ENCODE measurements around the gene DSCAML1. TPM values are rescaled to one million over a fixed set of nuclear protein-coding genes. Genes with fewer than 3 reads are reported as not detected.

Gene DSCAML1
- total and polyA plus RNA-seq, 2 of the 8 experiments (the other 6 are each of a cell fraction or from before 2014, with no cell fraction given): 0.19 to 0.24 TPM

DNA sequence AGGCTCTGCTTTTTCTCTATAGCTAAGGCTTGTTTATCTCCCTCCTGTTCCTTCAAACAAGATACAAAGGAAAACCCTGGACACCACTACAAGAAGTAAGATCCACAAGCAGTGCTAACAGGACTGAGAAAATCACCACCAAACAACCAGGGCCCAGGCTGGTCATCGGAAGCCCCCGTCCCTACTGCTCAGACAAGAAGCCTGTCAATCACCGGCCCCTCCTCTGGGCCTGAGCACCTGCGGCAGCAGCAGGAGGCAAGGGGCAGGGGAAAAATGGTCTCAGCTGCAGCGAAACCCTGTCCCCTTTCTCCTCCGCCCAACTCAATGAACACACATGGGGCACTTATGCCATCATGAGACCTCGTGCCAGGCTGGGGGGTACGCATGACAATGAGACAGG, 314.1 kb downstream of the DSCAML1 start:
- FAIRE-seq: no peak
- CTCF ChIA-PET (ENCODE audit: partially characterized antibody): interaction anchor here (0.7 to 5.3 kb wide), 6 partner anchors 10 to 325 kb away, joined by 3 to 29 read pairs (median 4); no protein-coding TSS in a partner anchor
- 84% methylated on average over 3 of the region's 8 CpGs; no CpG with 5 or more reads in 1 of the 2 experiments for WGBS, 2 experiments (ENCODE audit: extremely low coverage in 1 of 2, insufficient coverage in 1 of 2, insufficient read length in 1 of 2, insufficient replicate concordance in 2 of 2, low coverage in 1 of 2, low lambda C conversion rate in 2 of 2, missing lambda C conversion rate in 1 of 2)
- TF ChIP-seq TAF7 (optimal IDR thresholded peaks at IDR 0.05; ENCODE audit: borderline replicate concordance, low read depth, low read length) (no peak), HDAC6 (IDR thresholded peaks at IDR 0.05; ENCODE audit: low read depth, low read length) (no peak), KDM4A (IDR thresholded peaks at IDR 0.05; ENCODE audit: low read depth, low read length, severe bottlenecking) (no peak), GABPA (IDR thresholded peaks at IDR 0.05; ENCODE audit: borderline replicate concordance, insufficient read depth, low read length) (no peak), TBP (IDR thresholded peaks at IDR 0.05; ENCODE audit: low read depth, low read length) (no peak), CREB1 (IDR thresholded peaks at IDR 0.05) (no peak), NRF1 (IDR thresholded peaks at IDR 0.05; ENCODE audit: low read depth, low read length) (no peak), SRF (IDR thresholded peaks at IDR 0.05; ENCODE audit: low read depth, low read length) (no peak), TEAD4 (IDR thresholded peaks at IDR 0.05; ENCODE audit: low read depth, low read length) (no peak), SP4 (IDR thresholded peaks at IDR 0.05; ENCODE audit: low read length) (no peak), ASH2L (IDR thresholded peaks at IDR 0.05; ENCODE audit: low read length) (no peak), CBX8 (IDR thresholded peaks at IDR 0.05; ENCODE audit: borderline replicate concordance, low read depth, low read length) (no peak), USF2 (IDR thresholded peaks at IDR 0.05; ENCODE audit: low read length) (no peak), TAF1 (IDR thresholded peaks at IDR 0.05; ENCODE audit: low read depth, low read length) (no peak), MAFK (IDR thresholded peaks at IDR 0.05; ENCODE audit: low read depth, low read length) (no peak)

More for the DNA sequence above, 314.1 kb downstream of the DSCAML1 start:
- no peaks in the 10 kb centered on the region for H3K9me3 ChIP-seq (ENCODE audit: insufficient read depth in 2 of 2, low read depth in 1 of 2, low read length in 1 of 2)
- no peak overlapping the region for H3K27ac ChIP-seq (ENCODE audit: low read depth, low read length)
- no peak overlapping the region for H4K8ac ChIP-seq (ENCODE audit: extremely low read depth, insufficient read depth, low read length)
- H2BK15ac ChIP-seq (ENCODE audit: low read length): no peak overlapping the region
- H3K4me1 ChIP-seq (replicated peaks in 1 of 4; ENCODE audit: control insufficient read depth in 3 of 4, insufficient read depth in 4 of 4, low read length in 3 of 4): peaks cover 5 to 18% (median 10%) of the 10 kb centered on the region in 4 experiments
- peaks cover 4% of the 10 kb centered on the region; the same call in 1 of the 2 replicates for H3K23me2 ChIP-seq (ENCODE audit: low read depth, low read length)
- peak overlapping the region; percentile 35; the same call in 1 of the 2 replicates for H2BK12ac ChIP-seq (ENCODE audit: low read depth, low read length)
- H2AK5ac ChIP-seq (ENCODE audit: low read depth, low read length): no peak overlapping the region
- no peaks in the 10 kb centered on the region for H3K27me3 ChIP-seq (replicated peaks in 1 of 4; ENCODE audit: control insufficient read depth in 3 of 4, extremely low read depth in 1 of 4, insufficient read depth in 3 of 4, low read length in 3 of 4)
- no peak overlapping the region for H3K4me2 ChIP-seq (ENCODE audit: insufficient read depth in 1 of 2, low read depth in 2 of 2, low read length in 2 of 2)
- no peak overlapping the region for H3K4me3 ChIP-seq (ENCODE audit: extremely low read depth in 1 of 4, insufficient read depth in 2 of 4, low read depth in 3 of 4, low read length in 4 of 4)
- H2BK20ac ChIP-seq (ENCODE audit: low read length): no peak overlapping the region
- no peak overlapping the region for H4K5ac ChIP-seq (ENCODE audit: insufficient read length, low read depth, low read length)
- no peaks in the 10 kb centered on the region for H4K20me1 ChIP-seq (replicated peaks in 1 of 2; ENCODE audit: control insufficient read depth in 1 of 2, insufficient read depth in 2 of 2, low read length in 2 of 2)
- H3K56ac ChIP-seq (replicated peaks; ENCODE audit: insufficient read length, low read depth, low read length): no peak overlapping the region
- no peaks in the 10 kb centered on the region for H3K36me3 ChIP-seq (ENCODE audit: control insufficient read depth in 2 of 4, insufficient read depth in 4 of 4, low read length in 3 of 4)
- no peak overlapping the region for H4K91ac ChIP-seq (replicated peaks; ENCODE audit: insufficient read length, low read length)
- H3K79me1 ChIP-seq (ENCODE audit: low read depth, low read length): no peaks in the 10 kb centered on the region; the same call in 1 of the 2 replicates
- H2BK120ac ChIP-seq (replicated peaks; ENCODE audit: low read depth, low read length): no peak overlapping the region
- H3K79me2 ChIP-seq (ENCODE audit: control insufficient read depth in 1 of 2, insufficient read depth in 2 of 2, low read length in 2 of 2): no peaks in the 10 kb centered on the region
- POLR2A ChIA-PET (ENCODE audit: partially characterized antibody): no interaction called here
- no peak overlapping the region for H3K23ac ChIP-seq (ENCODE audit: insufficient read length)
- no peak overlapping the region for H3K9ac ChIP-seq (replicated peaks in 1 of 4; ENCODE audit: extremely low read depth in 1 of 4, low read depth in 3 of 4, low read length in 3 of 4)
- no peak overlapping the region for H3K4ac ChIP-seq (replicated peaks; ENCODE audit: insufficient read length, low read depth, low read length)
- H2BK5ac ChIP-seq (ENCODE audit: low read depth, low read length): no peak overlapping the region
- no peak for DNase-seq (ENCODE audit: low read depth in 1 of 2, low spot score in 2 of 2)
- no peak overlapping the region for H3K14ac ChIP-seq (ENCODE audit: insufficient read length)
- H2AFZ ChIP-seq (ENCODE audit: low read length): no peak overlapping the region
- H3K18ac ChIP-seq (ENCODE audit: extremely low read depth, low read length): no peak overlapping the region

Data from H1 (cell line).